Measurements from ENCODE around the gene KRTAP1-3.

Gene KRTAP1-3

DNA sequence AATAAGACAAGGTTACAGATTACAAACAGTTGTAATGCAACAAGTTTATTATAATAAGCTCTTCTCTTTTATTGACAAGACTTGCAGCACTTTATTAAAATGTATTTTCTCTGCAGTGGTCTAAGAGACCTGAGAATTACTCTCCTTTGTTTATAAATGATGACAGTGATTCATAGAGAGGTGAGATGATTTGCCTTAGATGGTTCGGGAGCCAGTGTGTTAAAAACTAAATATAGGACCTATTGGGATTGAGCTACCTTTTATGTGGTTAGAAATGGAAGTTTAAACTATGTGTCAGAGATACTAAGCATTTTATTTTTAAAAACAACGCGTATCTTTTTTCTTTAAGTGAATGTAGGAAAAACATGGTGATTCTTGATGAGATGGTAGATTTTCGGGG is 37.8 kb downstream of the KRTAP1-3 start:
- H3K36me3 ChIP-seq (replicated peaks; ENCODE audit: insufficient read depth, low read length) = no peaks in the 10 kb centered on the region
- H3K9me2 ChIP-seq (replicated peaks; ENCODE audit: insufficient read depth, low read length) = no peaks in the 10 kb centered on the region
- no peaks in the 10 kb centered on the region for H3K9me3 ChIP-seq (replicated peaks; ENCODE audit: insufficient read depth, low read length)
- no peaks in the 10 kb centered on the region for H3K79me2 ChIP-seq (ENCODE audit: low read length)
- no peak overlapping the region for H3K4me3 ChIP-seq (ENCODE audit: low read length)
- no peak for DNase-seq
- no peak overlapping the region for H3K27ac ChIP-seq (ENCODE audit: low read length)
- no peaks in the 10 kb centered on the region for H4K20me1 ChIP-seq (ENCODE audit: insufficient read depth, low read length)
- H3F3A ChIP-seq (ENCODE audit: insufficient read depth, low read length) = no peaks in the 10 kb centered on the region
- no peaks in the 10 kb centered on the region for H3K4me1 ChIP-seq (ENCODE audit: low read length)
- H3K9ac ChIP-seq (ENCODE audit: low read length) = no peak overlapping the region
- TF ChIP-seq EZH2phosphoT487 (IDR thresholded peaks at IDR 0.05; ENCODE audit: low read length) (no peak), EZH2 (optimal IDR thresholded peaks at IDR 0.05; ENCODE audit: low read depth, low read length) (no peak)
- TF ChIP-seq, protein P1, sequence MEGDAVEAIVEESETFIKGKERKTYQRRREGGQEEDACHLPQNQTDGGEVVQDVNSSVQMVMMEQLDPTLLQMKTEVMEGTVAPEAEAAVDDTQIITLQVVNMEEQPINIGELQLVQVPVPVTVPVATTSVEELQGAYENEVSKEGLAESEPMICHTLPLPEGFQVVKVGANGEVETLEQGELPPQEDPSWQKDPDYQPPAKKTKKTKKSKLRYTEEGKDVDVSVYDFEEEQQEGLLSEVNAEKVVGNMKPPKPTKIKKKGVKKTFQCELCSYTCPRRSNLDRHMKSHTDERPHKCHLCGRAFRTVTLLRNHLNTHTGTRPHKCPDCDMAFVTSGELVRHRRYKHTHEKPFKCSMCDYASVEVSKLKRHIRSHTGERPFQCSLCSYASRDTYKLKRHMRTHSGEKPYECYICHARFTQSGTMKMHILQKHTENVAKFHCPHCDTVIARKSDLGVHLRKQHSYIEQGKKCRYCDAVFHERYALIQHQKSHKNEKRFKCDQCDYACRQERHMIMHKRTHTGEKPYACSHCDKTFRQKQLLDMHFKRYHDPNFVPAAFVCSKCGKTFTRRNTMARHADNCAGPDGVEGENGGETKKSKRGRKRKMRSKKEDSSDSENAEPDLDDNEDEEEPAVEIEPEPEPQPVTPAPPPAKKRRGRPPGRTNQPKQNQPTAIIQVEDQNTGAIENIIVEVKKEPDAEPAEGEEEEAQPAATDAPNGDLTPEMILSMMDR (IDR thresholded peaks at IDR 0.05; ENCODE audit: low read length) = no peak
- no peak overlapping the region for H3K4me2 ChIP-seq (ENCODE audit: low read depth, low read length)
- no peak overlapping the region for H2AFZ ChIP-seq (ENCODE audit: low read length)
- no peaks in the 10 kb centered on the region for H3K27me3 ChIP-seq (replicated peaks; ENCODE audit: insufficient read depth, low read length)

DNA sequence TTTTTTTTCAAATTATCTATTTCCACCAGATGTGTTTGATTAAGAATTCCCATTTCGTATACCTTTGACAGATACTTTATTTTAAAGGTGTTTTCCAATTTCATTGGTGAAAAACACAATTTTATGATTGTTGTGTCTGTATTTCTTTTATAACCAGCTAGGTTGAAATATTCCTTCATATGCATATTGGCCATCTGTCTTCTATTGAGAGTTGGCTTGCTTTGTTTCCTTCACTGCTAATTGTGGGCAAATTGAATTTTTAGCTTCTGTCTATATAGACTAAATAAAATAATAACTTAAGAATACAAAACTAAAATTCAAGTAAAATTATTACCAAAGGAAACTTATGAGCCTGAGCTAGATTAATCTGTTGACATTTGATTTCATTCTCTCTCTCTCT is 39.6 kb downstream of the KRTAP1-3 start:
- no peak overlapping the region for H3K9ac ChIP-seq (ENCODE audit: low read length)
- no peaks in the 10 kb centered on the region for H3K27me3 ChIP-seq (replicated peaks; ENCODE audit: insufficient read depth, low read length)
- H3K4me1 ChIP-seq (ENCODE audit: low read length) = no peaks in the 10 kb centered on the region
- no peaks in the 10 kb centered on the region for H3K9me2 ChIP-seq (replicated peaks; ENCODE audit: insufficient read depth, low read length)
- H2AFZ ChIP-seq (ENCODE audit: low read length) = no peak overlapping the region
- no peak overlapping the region for H3K27ac ChIP-seq (ENCODE audit: low read length)
- TF ChIP-seq EZH2phosphoT487 (IDR thresholded peaks at IDR 0.05; ENCODE audit: low read length) (no peak), EZH2 (optimal IDR thresholded peaks at IDR 0.05; ENCODE audit: low read depth, low read length) (no peak)
- TF ChIP-seq, protein P1 (IDR thresholded peaks at IDR 0.05; ENCODE audit: low read length) = no peak
- H3K36me3 ChIP-seq (replicated peaks; ENCODE audit: insufficient read depth, low read length) = no peaks in the 10 kb centered on the region
- H3K79me2 ChIP-seq (ENCODE audit: low read length) = no peaks in the 10 kb centered on the region
- no peak for DNase-seq
- H3K9me3 ChIP-seq (replicated peaks; ENCODE audit: insufficient read depth, low read length) = no peaks in the 10 kb centered on the region
- H3F3A ChIP-seq (ENCODE audit: insufficient read depth, low read length) = no peaks in the 10 kb centered on the region
- H4K20me1 ChIP-seq (ENCODE audit: insufficient read depth, low read length) = no peaks in the 10 kb centered on the region
- H3K4me2 ChIP-seq (ENCODE audit: low read depth, low read length) = no peak overlapping the region
- no peak overlapping the region for H3K4me3 ChIP-seq (ENCODE audit: low read length)

DNA sequence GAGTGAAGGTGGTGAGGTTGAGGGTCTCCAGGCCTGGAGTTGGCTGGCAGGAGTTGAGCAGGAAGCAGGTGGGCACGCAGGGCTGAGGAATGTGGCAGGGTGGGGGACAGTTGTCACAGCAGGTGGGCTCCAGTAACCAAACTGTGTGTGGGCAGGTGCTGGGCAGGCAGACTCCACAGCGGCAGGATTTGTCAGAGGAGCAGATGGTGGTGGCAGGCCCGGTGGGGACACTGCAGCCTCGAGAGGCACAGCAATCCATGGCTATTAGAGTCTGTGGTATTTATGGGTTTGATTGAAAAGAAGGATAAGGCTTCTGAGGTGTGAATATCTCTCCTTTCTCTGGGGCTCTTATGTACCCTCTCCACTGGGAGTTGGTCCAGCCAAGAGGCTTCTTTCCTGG is 40.8 kb downstream of the KRTAP1-3 start, which contains the start of gene KRTAP3-3:
TSS of gene KRTAP3-3 (minus strand) at position 326 of the 400 bp plus-strand sequence. CDS start at position 259, 67 bp downstream.
- no peaks in the 10 kb centered on the region for H3K4me1 ChIP-seq (ENCODE audit: low read length)
- DNase-seq = no peak
- no peak within 1 kb of the TSS for H3K4me3 ChIP-seq (ENCODE audit: low read length)
- H3K9ac ChIP-seq (ENCODE audit: low read length) = no peak within 1 kb of the TSS
- no peaks in the 10 kb centered on the region for H3K36me3 ChIP-seq (replicated peaks; ENCODE audit: insufficient read depth, low read length)
- TF ChIP-seq EZH2phosphoT487 (IDR thresholded peaks at IDR 0.05; ENCODE audit: low read length) = no peak
- no peak for TF ChIP-seq EZH2 (optimal IDR thresholded peaks at IDR 0.05; ENCODE audit: low read depth, low read length)
- TF ChIP-seq, protein P1 (IDR thresholded peaks at IDR 0.05; ENCODE audit: low read length) = no peak
- no peak within 1 kb of the TSS for H2AFZ ChIP-seq (ENCODE audit: low read length)
- no peaks in the 10 kb centered on the region for H4K20me1 ChIP-seq (ENCODE audit: insufficient read depth, low read length)
- H3K9me3 ChIP-seq (replicated peaks; ENCODE audit: insufficient read depth, low read length) = no peaks in the 10 kb centered on the region
- H3K27ac ChIP-seq (ENCODE audit: low read length) = no peak within 1 kb of the TSS
- H3K27me3 ChIP-seq (replicated peaks; ENCODE audit: insufficient read depth, low read length) = no peaks in the 10 kb centered on the region
- no peaks in the 10 kb centered on the region for H3K79me2 ChIP-seq (ENCODE audit: low read length)
- H3K4me2 ChIP-seq (ENCODE audit: low read depth, low read length) = no peak within 1 kb of the TSS
- no peaks in the 10 kb centered on the region for H3K9me2 ChIP-seq (replicated peaks; ENCODE audit: insufficient read depth, low read length)
- no peaks in the 10 kb centered on the region for H3F3A ChIP-seq (ENCODE audit: insufficient read depth, low read length)

All from MM.1S (cell line).